ENCODE measurements around the gene FTO. TPM values are rescaled to one million over a fixed set of nuclear protein-coding genes. Genes with fewer than 3 reads are reported as not detected.

FTO gene
- total and polyA plus RNA-seq, 4 experiments from 2014 or later, result 61.5 to 126 (median 69.7) TPM

DNA sequence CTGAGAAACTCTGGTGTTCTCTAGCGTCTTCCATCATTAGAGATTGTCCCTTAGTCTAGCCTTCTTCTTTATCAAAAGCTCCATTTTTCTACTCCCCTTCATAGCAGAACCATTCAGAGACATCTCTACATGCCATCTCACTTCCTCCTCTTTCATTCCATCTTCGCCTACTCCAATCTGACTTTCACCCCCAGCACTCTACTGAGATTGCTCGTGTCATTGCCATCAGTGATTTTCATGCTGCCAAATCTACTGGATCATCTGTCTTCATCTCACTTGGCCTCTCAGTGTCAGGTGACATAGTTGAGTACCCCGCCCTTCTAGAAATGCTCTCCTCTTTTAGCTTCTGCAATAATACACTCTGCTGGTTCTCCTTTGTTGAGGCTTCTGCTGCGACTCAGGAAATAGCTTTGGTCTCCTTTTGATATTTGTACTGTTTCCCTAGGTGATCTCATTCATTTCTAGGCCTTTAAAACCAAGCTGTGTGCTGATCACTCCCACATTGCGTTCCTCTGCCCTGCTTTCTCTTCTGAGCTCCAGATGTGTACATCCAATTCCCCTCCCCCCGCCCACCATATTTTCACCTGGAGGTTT, 119.1 kb downstream of the FTO start:
- no peak overlapping the region for H3K4me3 ChIP-seq (ENCODE audit: low read length in 2 of 2)
- no peaks in the 10 kb centered on the region for H3K27me3 Mint-ChIP-seq
- peaks cover 15 to 16% of the 10 kb centered on the region in 2 donors for H3K36me3 Mint-ChIP-seq
- H3K4me1 ChIP-seq (ENCODE audit: insufficient read depth, low read length), result peaks cover 13% of the 10 kb centered on the region
- no peaks in the 10 kb centered on the region for H3K27me3 ChIP-seq (ENCODE audit: insufficient read depth, low read length)
- H3K27ac ChIP-seq (ENCODE audit: low read depth, low read length), result no peak overlapping the region
- H3K27ac Mint-ChIP-seq, result no peak overlapping the region
- H3K4me1 Mint-ChIP-seq, result peaks cover 4 to 16% (median 12%) of the 10 kb centered on the region in 4 donors
- H3K4me3 Mint-ChIP-seq, result no peak overlapping the region
- no peaks in the 10 kb centered on the region for H3K9me3 ChIP-seq (ENCODE audit: control insufficient read depth in 1 of 2, low read length in 2 of 2)
- peaks cover 12% of the 10 kb centered on the region for H3K36me3 ChIP-seq (ENCODE audit: insufficient read depth, low read length)
- peak; percentile 62 to 82 (median 77) for DNase-seq
- POLR2A ChIA-PET (ENCODE audit: partially characterized antibody), result no interaction called here
- intact Hi-C loops (cut with micrococcal nuclease), result loop anchor here (1.0 to 2.0 kb wide), 2 partner anchors 79 to 118 kb away; partner anchors contain the start of gene FTO
- CTCF ChIA-PET (ENCODE audit: partially characterized antibody), result no interaction called here
- no peaks in the 10 kb centered on the region for H3K9me3 Mint-ChIP-seq

DNA sequence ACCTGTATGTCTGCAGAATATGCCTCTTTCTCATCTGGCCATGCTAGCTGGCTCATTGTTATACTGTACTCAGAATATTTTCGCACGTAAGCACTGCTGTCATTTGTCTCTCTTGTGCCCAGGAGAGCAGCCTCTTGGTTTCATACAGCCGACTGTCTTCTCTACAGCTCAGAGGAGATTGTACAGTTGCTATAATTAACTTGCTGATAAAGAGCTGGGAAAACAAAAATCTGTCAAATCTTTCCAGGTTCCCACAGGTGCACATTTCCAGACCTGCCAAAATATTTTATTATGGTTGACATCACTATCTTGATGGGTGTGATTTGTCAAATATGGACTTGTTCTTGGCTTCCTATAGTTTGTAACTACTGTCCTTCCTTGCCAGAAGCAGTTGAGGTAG, 122.7 kb downstream of the FTO start:
- Mint-ChIP-seq H3K4me1 (peaks cover 6 to 15% (median 7%) of the 10 kb centered on the region in 4 donors), H3K9me3 (peaks cover 0 to 2% (median 0%) of the 10 kb centered on the region in 8 donors), H3K27me3 (no peaks in the 10 kb centered on the region), H3K36me3 (peaks cover 33 to 39% of the 10 kb centered on the region in 2 donors), H3K4me3 (no peak overlapping the region), H3K27ac (peak overlapping the region in 1 of 7 donors; percentile 25)
- DNase-seq, result no peak
- ChIA-PET CTCF (ENCODE audit: partially characterized antibody) (interaction anchor here (1.5 kb wide), 1 partner anchor 84 kb away, joined by 3 read pairs; no protein-coding TSS in a partner anchor), POLR2A (ENCODE audit: partially characterized antibody) (no interaction called here)
- Histone ChIP-seq H3K9me3 (ENCODE audit: control insufficient read depth in 1 of 2, low read length in 2 of 2) (no peaks in the 10 kb centered on the region), H3K4me3 (ENCODE audit: low read length in 2 of 2) (no peak overlapping the region), H3K27me3 (ENCODE audit: insufficient read depth, low read length) (no peaks in the 10 kb centered on the region), H3K4me1 (ENCODE audit: insufficient read depth, low read length) (peaks cover 13% of the 10 kb centered on the region), H3K36me3 (ENCODE audit: insufficient read depth, low read length) (peaks cover 12% of the 10 kb centered on the region), H3K27ac (ENCODE audit: low read depth, low read length) (no peak overlapping the region)
- intact Hi-C loops (cut with micrococcal nuclease), result no loop called here

DNA sequence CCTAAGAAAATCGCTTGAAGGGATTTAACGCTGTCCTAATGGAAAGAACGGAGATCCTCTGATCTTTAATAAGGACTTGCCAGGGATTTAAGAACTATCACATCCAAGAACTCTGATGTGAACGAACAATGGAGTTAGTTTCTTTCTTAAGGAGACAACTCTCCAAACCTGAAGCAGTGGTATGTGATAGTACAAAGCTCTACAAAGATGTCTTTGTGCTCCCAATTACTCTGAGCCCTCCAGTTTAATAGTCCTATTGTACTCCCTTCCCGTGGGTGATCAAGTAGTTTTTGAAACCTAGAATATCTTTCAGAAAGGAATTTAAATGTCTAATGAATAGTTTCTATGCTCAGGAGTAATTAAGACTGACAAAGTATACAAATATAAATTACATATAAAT, 123.8 kb downstream of the FTO start:
- Histone ChIP-seq H3K27ac (ENCODE audit: low read depth, low read length) (no peak overlapping the region), H3K4me1 (ENCODE audit: insufficient read depth, low read length) (peaks cover 12% of the 10 kb centered on the region), H3K27me3 (ENCODE audit: insufficient read depth, low read length) (no peaks in the 10 kb centered on the region), H3K36me3 (ENCODE audit: insufficient read depth, low read length) (peaks cover 12% of the 10 kb centered on the region), H3K4me3 (ENCODE audit: low read length in 2 of 2) (no peak overlapping the region), H3K9me3 (ENCODE audit: control insufficient read depth in 1 of 2, low read length in 2 of 2) (no peaks in the 10 kb centered on the region)
- H3K36me3 Mint-ChIP-seq, result peaks cover 41 to 42% of the 10 kb centered on the region in 2 donors
- intact Hi-C loops (cut with micrococcal nuclease), result no loop called here
- peaks cover 0 to 7% (median 4%) of the 10 kb centered on the region in 4 donors for H3K4me1 Mint-ChIP-seq
- H3K27ac Mint-ChIP-seq, result no peak overlapping the region
- DNase-seq, result no peak
- ChIA-PET POLR2A (ENCODE audit: partially characterized antibody) (no interaction called here), CTCF (ENCODE audit: partially characterized antibody) (no interaction called here)
- peaks cover 0 to 4% (median 0%) of the 10 kb centered on the region in 8 donors for H3K9me3 Mint-ChIP-seq
- no peak overlapping the region for H3K4me3 Mint-ChIP-seq
- no peaks in the 10 kb centered on the region for H3K27me3 Mint-ChIP-seq

DNA sequence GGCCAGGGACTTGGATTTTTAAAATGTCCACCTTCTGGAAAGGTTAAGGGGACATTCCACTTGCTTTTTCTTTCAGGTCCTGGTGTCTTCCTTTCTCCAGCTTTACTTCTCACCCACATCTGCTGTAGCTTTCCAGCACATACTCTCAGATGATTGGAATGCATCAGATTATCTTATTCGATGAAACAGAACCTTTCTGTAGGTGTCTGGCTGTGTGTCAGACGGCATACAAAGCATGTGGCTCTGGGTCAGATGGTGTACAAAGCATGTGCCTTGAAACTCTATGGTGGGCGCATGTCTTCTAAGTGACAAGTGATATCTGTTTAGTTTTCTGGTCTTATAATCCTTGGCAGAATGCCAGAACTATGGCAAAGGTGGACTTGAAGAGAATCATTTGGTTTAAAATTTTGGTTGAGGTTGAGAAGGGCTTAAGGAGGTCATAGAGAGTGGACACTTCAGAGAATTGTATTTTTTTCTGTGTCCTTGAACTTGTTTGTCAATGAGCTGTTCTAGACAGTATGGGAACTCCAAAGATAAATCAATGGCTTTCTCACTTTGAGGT, 125.3 kb downstream of the FTO start:
- Mint-ChIP-seq H3K36me3 (peaks cover 51 to 54% of the 10 kb centered on the region in 2 donors), H3K4me1 (peaks cover 0 to 7% (median 4%) of the 10 kb centered on the region in 4 donors), H3K9me3 (peaks cover 0 to 4% (median 0%) of the 10 kb centered on the region in 8 donors), H3K4me3 (no peak overlapping the region), H3K27ac (peak overlapping the region in 1 of 7 donors; percentile 43), H3K27me3 (no peaks in the 10 kb centered on the region)
- Histone ChIP-seq H3K27ac (ENCODE audit: low read depth, low read length) (no peak overlapping the region), H3K9me3 (ENCODE audit: control insufficient read depth in 1 of 2, low read length in 2 of 2) (no peaks in the 10 kb centered on the region), H3K4me3 (ENCODE audit: low read length in 2 of 2) (no peak overlapping the region), H3K4me1 (ENCODE audit: insufficient read depth, low read length) (peaks cover under 1% of the 10 kb centered on the region), H3K27me3 (ENCODE audit: insufficient read depth, low read length) (no peaks in the 10 kb centered on the region), H3K36me3 (ENCODE audit: insufficient read depth, low read length) (peaks cover 12% of the 10 kb centered on the region)
- CTCF ChIA-PET (ENCODE audit: partially characterized antibody), result no interaction called here
- POLR2A ChIA-PET (ENCODE audit: partially characterized antibody), result no interaction called here
- intact Hi-C loops (cut with micrococcal nuclease), result no loop called here
- no peak for DNase-seq

DNA sequence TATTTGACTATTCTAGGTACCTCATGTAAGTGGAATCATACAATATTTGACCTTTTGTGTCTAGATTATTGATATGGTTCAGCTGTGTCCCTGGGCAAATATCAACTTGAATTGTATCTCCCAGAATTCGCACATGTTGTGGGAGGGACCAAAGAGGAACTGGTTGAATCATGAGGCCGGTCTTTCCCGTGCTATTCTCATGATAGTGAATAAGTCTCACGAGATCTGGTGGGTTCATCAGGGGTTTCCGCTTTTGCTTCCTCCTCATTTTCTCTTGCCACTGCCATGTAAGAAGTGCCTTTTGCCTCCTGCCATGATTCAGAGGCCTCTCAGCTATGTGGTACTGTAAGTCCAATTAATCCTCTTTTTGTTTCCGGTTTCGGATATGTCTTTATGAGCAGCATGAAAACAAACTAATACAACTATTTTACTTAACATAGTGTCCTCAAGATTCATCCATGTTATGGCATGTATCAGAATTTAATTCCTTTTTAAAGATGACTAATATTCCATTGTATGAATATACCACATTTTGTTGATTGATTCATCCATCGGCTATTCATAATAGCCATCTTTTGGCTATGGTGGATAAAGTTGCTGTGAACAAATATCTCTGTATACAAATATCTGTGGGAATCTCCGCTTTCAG, 129.1 kb downstream of the FTO start:
- H3K27me3 ChIP-seq (ENCODE audit: insufficient read depth, low read length), result no peaks in the 10 kb centered on the region
- Mint-ChIP-seq H3K4me3 (no peak overlapping the region), H3K9me3 (peaks cover 0 to 4% (median 0%) of the 10 kb centered on the region in 8 donors), H3K4me1 (peaks cover 0 to 18% (median 10%) of the 10 kb centered on the region in 4 donors), H3K27ac (peak overlapping the region in 1 of 7 donors; percentile 61), H3K27me3 (no peaks in the 10 kb centered on the region), H3K36me3 (peaks cover 58 to 67% of the 10 kb centered on the region in 2 donors)
- H3K27ac ChIP-seq (ENCODE audit: low read depth, low read length), result no peak overlapping the region
- POLR2A ChIA-PET (ENCODE audit: partially characterized antibody), result no interaction called here
- intact Hi-C loops (cut with micrococcal nuclease), result no loop called here
- H3K9me3 ChIP-seq (ENCODE audit: control insufficient read depth in 1 of 2, low read length in 2 of 2), result no peaks in the 10 kb centered on the region
- DNase-seq, result no peak
- H3K4me1 ChIP-seq (ENCODE audit: insufficient read depth, low read length), result no peaks in the 10 kb centered on the region
- H3K4me3 ChIP-seq (ENCODE audit: low read length in 2 of 2), result no peak overlapping the region
- no peaks in the 10 kb centered on the region for H3K36me3 ChIP-seq (ENCODE audit: insufficient read depth, low read length)
- CTCF ChIA-PET (ENCODE audit: partially characterized antibody), result no interaction called here

DNA sequence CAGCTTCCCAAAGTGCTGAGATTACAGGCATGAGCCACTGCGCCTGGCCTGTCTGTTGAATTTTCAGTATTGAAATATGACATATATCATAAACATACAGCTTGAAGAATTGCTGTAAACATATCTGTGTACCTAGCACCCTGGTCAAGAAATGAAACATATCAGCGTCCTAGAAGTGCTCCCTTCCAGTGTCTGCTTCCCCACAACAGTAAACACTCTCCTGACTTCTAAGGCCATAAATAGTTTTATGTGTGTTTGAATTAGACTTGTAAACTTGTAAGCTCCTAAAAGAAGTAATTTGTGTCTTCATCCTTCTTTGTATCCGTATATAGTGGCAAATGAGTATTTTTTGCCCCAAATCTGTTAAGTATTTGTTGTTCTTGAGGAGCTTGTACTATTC, 132.2 kb downstream of the FTO start:
- Histone ChIP-seq H3K4me3 (ENCODE audit: low read length in 2 of 2) (no peak overlapping the region), H3K4me1 (ENCODE audit: insufficient read depth, low read length) (no peaks in the 10 kb centered on the region), H3K27me3 (ENCODE audit: insufficient read depth, low read length) (no peaks in the 10 kb centered on the region), H3K9me3 (ENCODE audit: control insufficient read depth in 1 of 2, low read length in 2 of 2) (no peaks in the 10 kb centered on the region), H3K27ac (ENCODE audit: low read depth, low read length) (no peak overlapping the region), H3K36me3 (ENCODE audit: insufficient read depth, low read length) (no peaks in the 10 kb centered on the region)
- no peak for DNase-seq
- intact Hi-C loops (cut with micrococcal nuclease), result no loop called here
- Mint-ChIP-seq H3K27ac (no peak overlapping the region), H3K9me3 (peaks cover 0 to 4% (median 0%) of the 10 kb centered on the region in 8 donors), H3K4me1 (peaks cover 0 to 12% (median 9%) of the 10 kb centered on the region in 4 donors), H3K4me3 (no peak overlapping the region), H3K27me3 (no peaks in the 10 kb centered on the region), H3K36me3 (peaks cover 51 to 57% of the 10 kb centered on the region in 2 donors)
- POLR2A ChIA-PET (ENCODE audit: partially characterized antibody), result no interaction called here
- CTCF ChIA-PET (ENCODE audit: partially characterized antibody), result no interaction called here

DNA sequence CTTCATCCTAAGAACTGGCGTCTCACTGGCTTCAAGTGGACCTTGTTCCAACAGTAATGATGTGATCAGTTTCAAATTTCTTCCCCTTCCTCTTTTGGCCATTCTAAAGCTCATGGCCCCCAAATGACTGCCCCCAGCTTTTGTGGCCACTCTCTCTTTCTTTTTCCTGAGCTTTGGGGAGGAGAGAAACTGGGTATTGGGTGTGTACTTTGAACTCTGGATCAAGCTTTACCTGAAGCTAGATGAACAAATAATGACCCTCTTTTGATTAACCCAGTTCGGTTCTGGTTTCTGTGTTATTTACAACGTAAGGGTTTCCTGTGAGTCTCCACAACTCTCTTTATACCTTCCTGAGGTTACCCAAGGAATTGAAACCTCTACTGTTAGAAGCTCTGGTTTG, 132.7 kb downstream of the FTO start:
- Histone ChIP-seq H3K4me1 (ENCODE audit: insufficient read depth, low read length) (no peaks in the 10 kb centered on the region), H3K27me3 (ENCODE audit: insufficient read depth, low read length) (no peaks in the 10 kb centered on the region), H3K27ac (ENCODE audit: low read depth, low read length) (no peak overlapping the region), H3K9me3 (ENCODE audit: control insufficient read depth in 1 of 2, low read length in 2 of 2) (no peaks in the 10 kb centered on the region), H3K36me3 (ENCODE audit: insufficient read depth, low read length) (no peaks in the 10 kb centered on the region), H3K4me3 (ENCODE audit: low read length in 2 of 2) (no peak overlapping the region)
- no peak overlapping the region for H3K4me3 Mint-ChIP-seq
- H3K4me1 Mint-ChIP-seq, result peaks cover 0 to 12% (median 8%) of the 10 kb centered on the region in 4 donors
- no peaks in the 10 kb centered on the region for H3K27me3 Mint-ChIP-seq
- CTCF ChIA-PET (ENCODE audit: partially characterized antibody), result no interaction called here
- POLR2A ChIA-PET (ENCODE audit: partially characterized antibody), result no interaction called here
- intact Hi-C loops (cut with micrococcal nuclease), result no loop called here
- DNase-seq, result no peak
- H3K27ac Mint-ChIP-seq, result peak overlapping the region in 2 of 7 donors; percentile 17 to 68
- H3K36me3 Mint-ChIP-seq, result peaks cover 45 to 60% of the 10 kb centered on the region in 2 donors
- H3K9me3 Mint-ChIP-seq, result peaks cover 0 to 2% (median 0%) of the 10 kb centered on the region in 8 donors

Measured in CD4-positive, alpha-beta memory T cell (primary cell).